ENCODE data around the gene ADAM10.

GRCh38 chr15:58707397-58707796 is 42.1 kb downstream of the ADAM10 start:
- TF ChIP-seq YY1 (IDR thresholded peaks at IDR 0.05; ENCODE audit: low read depth) (no peak), USF2 (IDR thresholded peaks at IDR 0.05; ENCODE audit: borderline replicate concordance, low read depth, low read length) (no peak), JUND (IDR thresholded peaks at IDR 0.05) (no peak), REST (IDR thresholded peaks at IDR 0.05; ENCODE audit: low read depth, low read length) (no peak), EP300 (IDR thresholded peaks at IDR 0.05; ENCODE audit: borderline replicate concordance in 1 of 2, low read depth in 1 of 2, low read length in 1 of 2) (no peak), SMC3 (IDR thresholded peaks at IDR 0.05; ENCODE audit: low read depth, low read length) (no peak), EZH2phosphoT487 (IDR thresholded peaks at IDR 0.05; ENCODE audit: borderline replicate concordance, low read depth) (no peak), GATA2 (CRISPR knock-in tag; IDR thresholded peaks at IDR 0.05) (no peak), POLR2AphosphoS5 (IDR thresholded peaks at IDR 0.05; ENCODE audit: low read depth, low read length) (no peak)
- TF ChIP-seq, protein P1, sequence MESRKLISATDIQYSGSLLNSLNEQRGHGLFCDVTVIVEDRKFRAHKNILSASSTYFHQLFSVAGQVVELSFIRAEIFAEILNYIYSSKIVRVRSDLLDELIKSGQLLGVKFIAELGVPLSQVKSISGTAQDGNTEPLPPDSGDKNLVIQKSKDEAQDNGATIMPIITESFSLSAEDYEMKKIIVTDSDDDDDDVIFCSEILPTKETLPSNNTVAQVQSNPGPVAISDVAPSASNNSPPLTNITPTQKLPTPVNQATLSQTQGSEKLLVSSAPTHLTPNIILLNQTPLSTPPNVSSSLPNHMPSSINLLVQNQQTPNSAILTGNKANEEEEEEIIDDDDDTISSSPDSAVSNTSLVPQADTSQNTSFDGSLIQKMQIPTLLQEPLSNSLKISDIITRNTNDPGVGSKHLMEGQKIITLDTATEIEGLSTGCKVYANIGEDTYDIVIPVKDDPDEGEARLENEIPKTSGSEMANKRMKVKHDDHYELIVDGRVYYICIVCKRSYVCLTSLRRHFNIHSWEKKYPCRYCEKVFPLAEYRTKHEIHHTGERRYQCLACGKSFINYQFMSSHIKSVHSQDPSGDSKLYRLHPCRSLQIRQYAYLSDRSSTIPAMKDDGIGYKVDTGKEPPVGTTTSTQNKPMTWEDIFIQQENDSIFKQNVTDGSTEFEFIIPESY (IDR thresholded peaks at IDR 0.05; ENCODE audit: borderline replicate concordance, low read depth), result no peak
- TF ChIP-seq, protein P2, sequence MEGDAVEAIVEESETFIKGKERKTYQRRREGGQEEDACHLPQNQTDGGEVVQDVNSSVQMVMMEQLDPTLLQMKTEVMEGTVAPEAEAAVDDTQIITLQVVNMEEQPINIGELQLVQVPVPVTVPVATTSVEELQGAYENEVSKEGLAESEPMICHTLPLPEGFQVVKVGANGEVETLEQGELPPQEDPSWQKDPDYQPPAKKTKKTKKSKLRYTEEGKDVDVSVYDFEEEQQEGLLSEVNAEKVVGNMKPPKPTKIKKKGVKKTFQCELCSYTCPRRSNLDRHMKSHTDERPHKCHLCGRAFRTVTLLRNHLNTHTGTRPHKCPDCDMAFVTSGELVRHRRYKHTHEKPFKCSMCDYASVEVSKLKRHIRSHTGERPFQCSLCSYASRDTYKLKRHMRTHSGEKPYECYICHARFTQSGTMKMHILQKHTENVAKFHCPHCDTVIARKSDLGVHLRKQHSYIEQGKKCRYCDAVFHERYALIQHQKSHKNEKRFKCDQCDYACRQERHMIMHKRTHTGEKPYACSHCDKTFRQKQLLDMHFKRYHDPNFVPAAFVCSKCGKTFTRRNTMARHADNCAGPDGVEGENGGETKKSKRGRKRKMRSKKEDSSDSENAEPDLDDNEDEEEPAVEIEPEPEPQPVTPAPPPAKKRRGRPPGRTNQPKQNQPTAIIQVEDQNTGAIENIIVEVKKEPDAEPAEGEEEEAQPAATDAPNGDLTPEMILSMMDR (IDR thresholded peaks at IDR 0.05), result no peak

Data from SK-N-SH (cell line).